Lung microvascular endothelial cell (primary cell): ENCODE results near the gene TTR. TPM values are rescaled to one million over a fixed set of nuclear protein-coding genes. Genes with fewer than 3 reads are reported as not detected.

Experiments
- DNase-seq, 2 donors: peaks; one replicate each; pipeline versions ENCODE4 v3.0.0 to v3.0.0-alpha.2; 2010; ENCODE audit warnings: low read depth in 2 of 2
- total RNA-seq: library from RNA; depleted of rRNA; stranded (reverse); fragments of >200 nt; gene quantifications from 2 replicates; pipeline ENCODE4 v1.2.1, GENCODE V29; 2014

The TTR gene
- total RNA-seq, 1 donor from 2014 or later, result not detected

- no peak for DNase-seq
These were observed 12.3 kb upstream of the TTR start for GRCh38 chr18:31579375-31579774.

GRCh38 chr18:31581498-31582197 lies 10.0 kb upstream of the TTR start:
- DNase-seq, result peak; percentile 84 to 86

- DNase-seq, result no peak
These were observed 8.4 kb upstream of the TTR start for GRCh38 chr18:31583185-31583854.

- DNase-seq, result no peak
These were observed 5.7 kb upstream of the TTR start for GRCh38 chr18:31585991-31586390.

DNA sequence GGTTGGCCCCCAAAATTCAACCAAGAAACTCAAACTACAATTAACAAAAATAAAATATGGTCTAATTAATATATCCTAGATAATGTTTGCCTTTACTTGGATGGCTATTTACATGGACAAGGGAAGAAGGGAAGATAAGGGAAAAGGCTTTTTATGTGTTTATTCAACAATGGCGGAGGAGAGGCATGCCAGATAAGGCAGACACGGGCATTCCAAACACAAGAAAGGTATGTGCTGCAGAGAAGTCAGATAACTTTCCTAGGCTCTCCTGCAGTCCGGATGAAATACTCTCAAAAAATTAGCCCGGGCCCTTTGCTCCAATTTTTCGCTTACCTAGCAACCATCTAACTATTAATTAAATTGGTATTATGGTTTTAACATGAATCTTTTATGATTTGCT lies 5.1 kb upstream of the TTR start:
- no peak for DNase-seq

GRCh38 chr18:31587529-31587928 lies 4.1 kb upstream of the TTR start:
- DNase-seq, result no peak

DNA sequence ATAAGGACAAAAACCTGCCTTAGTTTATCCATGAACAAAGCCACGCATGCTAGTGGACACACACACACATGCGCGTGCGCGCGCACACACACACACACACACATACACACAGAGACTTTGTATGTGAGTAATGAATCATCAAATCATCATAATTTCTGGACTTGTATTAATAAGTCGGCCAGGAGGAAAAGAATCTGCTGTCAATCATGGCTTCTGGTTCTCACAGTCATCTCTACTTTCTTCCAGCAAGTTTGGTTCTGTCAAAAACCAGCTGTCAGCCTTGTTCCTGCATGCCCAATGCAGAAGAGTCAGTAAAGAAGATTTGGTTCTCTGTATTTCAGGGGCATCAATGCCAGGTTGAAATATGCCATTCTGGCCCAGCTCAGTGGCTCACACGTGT lies 1.1 kb upstream of the TTR start:
- DNase-seq, result no peak

DNA sequence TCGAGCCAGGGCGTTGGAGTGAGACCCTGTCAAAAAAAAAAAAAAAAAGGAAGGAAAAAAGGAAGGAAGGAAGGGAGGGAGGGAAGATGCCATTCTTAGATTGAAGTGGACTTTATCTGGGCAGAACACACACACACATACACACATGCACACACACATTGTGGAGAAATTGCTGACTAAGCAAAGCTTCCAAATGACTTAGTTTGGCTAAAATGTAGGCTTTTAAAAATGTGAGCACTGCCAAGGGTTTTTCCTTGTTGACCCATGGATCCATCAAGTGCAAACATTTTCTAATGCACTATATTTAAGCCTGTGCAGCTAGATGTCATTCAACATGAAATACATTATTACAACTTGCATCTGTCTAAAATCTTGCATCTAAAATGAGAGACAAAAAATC lies 564 bp upstream of the TTR start:
- DNase-seq, result no peak

- no peak for DNase-seq
These were observed 955 bp downstream of the TTR start for GRCh38 chr18:31592506-31593157.

DNA sequence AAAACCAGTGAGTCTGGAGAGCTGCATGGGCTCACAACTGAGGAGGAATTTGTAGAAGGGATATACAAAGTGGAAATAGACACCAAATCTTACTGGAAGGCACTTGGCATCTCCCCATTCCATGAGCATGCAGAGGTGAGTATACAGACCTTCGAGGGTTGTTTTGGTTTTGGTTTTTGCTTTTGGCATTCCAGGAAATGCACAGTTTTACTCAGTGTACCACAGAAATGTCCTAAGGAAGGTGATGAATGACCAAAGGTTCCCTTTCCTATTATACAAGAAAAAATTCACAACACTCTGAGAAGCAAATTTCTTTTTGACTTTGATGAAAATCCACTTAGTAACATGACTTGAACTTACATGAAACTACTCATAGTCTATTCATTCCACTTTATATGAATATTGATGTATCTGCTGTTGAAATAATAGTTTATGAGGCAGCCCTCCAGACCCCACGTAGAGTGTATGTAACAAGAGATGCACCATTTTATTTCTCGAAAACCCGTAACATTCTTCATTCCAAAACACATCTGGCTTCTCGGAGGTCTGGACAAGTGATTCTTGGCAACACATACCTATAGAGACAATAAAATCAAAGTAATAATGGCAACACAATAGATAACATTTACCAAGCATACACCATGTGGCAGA lies 3.6 kb downstream of the TTR start:
- DNase-seq, result no peak

- DNase-seq, result peak in 1 of 2 donors; percentile 4
These were observed 4.6 kb downstream of the TTR start for GRCh38 chr18:31596081-31596872.

DNA sequence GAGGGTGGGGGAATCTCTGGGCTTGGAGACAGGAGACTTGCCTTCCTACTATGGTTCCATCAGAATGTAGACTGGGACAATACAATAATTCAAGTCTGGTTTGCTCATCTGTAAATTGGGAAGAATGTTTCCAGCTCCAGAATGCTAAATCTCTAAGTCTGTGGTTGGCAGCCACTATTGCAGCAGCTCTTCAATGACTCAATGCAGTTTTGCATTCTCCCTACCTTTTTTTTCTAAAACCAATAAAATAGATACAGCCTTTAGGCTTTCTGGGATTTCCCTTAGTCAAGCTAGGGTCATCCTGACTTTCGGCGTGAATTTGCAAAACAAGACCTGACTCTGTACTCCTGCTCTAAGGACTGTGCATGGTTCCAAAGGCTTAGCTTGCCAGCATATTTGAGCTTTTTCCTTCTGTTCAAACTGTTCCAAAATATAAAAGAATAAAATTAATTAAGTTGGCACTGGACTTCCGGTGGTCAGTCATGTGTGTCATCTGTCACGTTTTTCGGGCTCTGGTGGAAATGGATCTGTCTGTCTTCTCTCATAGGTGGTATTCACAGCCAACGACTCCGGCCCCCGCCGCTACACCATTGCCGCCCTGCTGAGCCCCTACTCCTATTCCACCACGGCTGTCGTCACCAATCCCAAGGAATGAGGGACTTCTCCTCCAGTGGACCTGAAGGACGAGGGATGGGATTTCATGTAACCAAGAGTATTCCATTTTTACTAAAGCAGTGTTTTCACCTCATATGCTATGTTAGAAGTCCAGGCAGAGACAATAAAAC lies 6.5 kb downstream of the TTR start:
- no peak for DNase-seq

DNA sequence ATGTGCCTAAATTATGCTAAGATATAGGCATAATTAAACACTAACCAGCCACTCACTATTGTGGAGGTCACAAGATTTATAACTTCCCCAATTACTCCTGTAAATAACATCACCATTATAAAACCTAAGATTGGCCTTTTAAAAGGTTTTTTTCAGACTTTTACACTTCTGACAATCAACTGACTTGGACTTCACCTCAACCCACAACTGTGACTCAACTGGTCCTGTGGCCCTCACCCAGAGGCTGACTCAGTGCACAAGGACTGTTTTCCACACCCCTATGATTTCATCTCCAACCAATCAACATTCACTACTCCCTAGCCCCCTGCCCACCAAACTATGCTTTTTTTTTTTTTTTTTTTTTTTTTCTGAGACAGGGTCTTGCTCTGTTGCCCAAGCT lies 11.6 kb downstream of the TTR start:
- DNase-seq, result no peak

GRCh38 chr18:31606265-31606664 lies 14.6 kb downstream of the TTR start:
- DNase-seq, result no peak

DNA sequence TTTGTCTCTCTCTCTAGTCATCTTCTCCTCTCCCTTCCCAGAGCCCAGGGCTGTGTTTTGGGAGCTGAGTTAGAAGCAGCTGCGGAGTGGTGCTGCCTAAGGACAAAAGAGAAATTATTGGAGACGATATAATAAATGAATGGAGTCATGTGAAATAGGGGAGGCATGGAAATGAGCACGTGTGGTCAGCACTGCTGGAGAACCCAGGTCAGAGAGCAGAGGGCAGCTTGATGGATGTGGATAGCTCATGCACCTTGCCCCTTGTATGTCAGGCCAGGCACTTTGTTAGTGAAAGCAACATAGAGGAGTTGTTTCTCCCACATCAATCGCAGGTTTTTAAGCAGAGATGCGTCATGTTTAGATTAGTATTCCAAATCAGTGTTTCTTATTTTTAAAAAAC lies 15.7 kb downstream of the TTR start:
- DNase-seq, result no peak

DNA sequence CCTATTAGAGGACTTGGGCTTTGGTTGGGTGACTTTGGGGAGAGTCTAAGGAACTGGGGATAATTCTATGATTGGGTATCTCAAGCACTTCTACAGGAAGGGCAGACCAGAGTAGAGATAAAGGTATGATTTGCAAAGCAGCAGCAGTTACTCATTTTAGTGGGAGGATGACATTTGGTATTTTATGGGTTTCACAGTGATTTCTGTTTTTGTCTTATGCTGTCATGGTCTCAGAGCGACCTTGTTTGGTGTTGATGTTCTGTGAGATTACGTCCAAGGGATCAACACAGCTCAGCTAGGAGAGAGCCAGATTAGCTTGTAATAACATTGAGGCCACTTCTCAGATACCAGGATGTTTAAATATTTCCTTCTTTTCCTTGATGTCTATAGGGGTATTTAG lies 18.2 kb downstream of the TTR start:
- DNase-seq, result no peak

DNA sequence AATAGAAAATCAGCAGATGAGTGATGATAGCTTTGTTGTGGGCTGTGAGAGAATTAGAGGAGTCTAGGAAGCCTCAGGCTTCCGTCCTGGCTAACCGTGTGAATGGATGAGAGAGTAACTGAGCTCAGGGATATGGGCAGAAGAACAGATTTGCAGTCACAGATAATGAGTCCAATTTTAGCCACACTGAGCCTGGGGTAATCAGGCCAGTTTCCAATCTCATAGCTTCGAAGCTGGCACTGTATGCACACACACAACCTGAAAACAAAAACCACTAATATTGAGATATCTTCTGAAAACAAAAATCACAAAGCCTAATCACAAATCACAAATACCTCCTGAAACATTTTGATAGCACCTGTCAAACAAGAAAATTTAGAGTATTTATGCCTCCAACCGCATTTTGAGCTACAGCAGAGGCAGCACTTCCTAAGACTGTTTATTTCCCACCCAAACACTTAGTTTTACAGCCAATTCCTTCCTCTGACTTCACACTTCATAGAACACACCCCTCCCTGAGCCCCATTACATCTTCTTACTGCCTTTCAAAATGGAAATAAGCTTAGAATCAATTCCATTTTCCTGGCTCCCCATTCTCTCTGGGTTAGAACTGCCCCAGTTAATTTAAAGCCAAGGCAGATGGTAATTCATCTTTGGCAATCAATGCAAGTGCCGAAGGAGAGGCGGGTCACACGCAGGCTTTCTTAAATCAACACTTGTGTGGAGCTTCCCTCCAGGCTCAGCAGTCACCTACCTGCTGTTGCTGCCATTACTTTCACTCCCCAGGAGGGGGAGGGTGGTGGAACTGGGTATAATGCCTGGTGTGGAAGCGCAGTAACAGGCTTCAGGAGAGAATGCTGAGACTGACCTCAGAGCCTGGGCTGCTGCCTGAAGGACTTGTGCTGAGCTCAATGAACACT lies 18.9 kb downstream of the TTR start:
- peak; percentile 41 to 46 for DNase-seq

DNA sequence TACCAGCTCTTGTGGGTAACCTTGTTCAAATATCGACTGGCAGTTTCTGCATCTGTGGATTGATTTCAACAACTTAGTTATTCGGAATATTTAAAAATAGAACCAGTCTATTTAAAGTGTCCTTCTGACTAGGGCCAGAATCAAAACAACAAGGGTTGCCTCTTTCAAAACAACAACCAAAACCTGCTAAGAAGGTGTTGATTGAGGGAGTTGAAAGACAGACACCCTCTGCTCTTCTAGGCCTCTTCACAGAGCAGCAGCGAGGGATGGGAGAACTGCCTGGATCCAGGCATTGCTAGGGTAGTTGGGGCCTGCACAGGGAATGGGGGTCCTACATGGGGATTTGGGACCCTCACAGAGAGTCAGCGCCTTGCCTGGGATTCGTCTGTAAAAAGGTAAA lies 19.8 kb downstream of the TTR start:
- no peak for DNase-seq

- no peak for DNase-seq
These were observed 20.4 kb downstream of the TTR start for GRCh38 chr18:31612124-31612523.

- DNase-seq, result no peak
These were observed 22.4 kb downstream of the TTR start for GRCh38 chr18:31614044-31614443.
